HepG2 (cell line): ENCODE results near the gene INAFM1. TPM values are rescaled to one million over a fixed set of nuclear protein-coding genes. Genes with fewer than 3 reads are reported as not detected.
A peak's percentile ranks its signal among the peaks of the same experiment; 100 is the strongest.

Experiments
- FOXC1 ChIP-seq: sonication (generic); formaldehyde crosslinking; IDR thresholded peaks from 2 replicates; pipeline ENCODE4 v1.8.0; 2022; ENCODE audit warnings: mild to moderate bottlenecking, missing genetic modification reagents, borderline replicate concordance
- GABPB1 ChIP-seq: IDR thresholded peaks from 2 replicates; pipeline ENCODE4 v1.6.1; 2016; ENCODE audit warnings: mild to moderate bottlenecking, missing genetic modification reagents, moderate library complexity, missing compliant biosample characterization
- RXRA ChIP-seq: sonication (generic); formaldehyde crosslinking; IDR thresholded peaks from 2 replicates; pipeline ENCODE4 v1.5.1; 2020; ENCODE audit warnings: missing genetic modification reagents
- SRSF9 ChIP-seq: fragments of 200-400 bp; formaldehyde crosslinking; IDR thresholded peaks from 2 replicates; pipeline ENCODE4 v1.6.1; 2018; ENCODE audit warnings: borderline replicate concordance, mild to moderate bottlenecking, low read depth, low read length; ENCODE audit not compliant: insufficient read depth, poor library complexity, severe bottlenecking
- TBP ChIP-seq: sonication (generic); formaldehyde crosslinking; IDR thresholded peaks from 2 replicates; pipeline ENCODE4 v1.5.0; 2020; ENCODE audit warnings: missing genetic modification reagents
- ZFAT ChIP-seq: sonication (generic); formaldehyde crosslinking; conservative IDR thresholded peaks from 2 replicates; pipeline ENCODE4 v1.8.1; 2023; ENCODE audit warnings: missing genetic modification reagents, inconsistent platforms
- ZFP82 ChIP-seq: sonication (generic); formaldehyde crosslinking; IDR thresholded peaks from 2 replicates; pipeline ENCODE4 v1.5.1; 2020; ENCODE audit warnings: mild to moderate bottlenecking, missing genetic modification reagents, borderline replicate concordance
- ZNF264 ChIP-seq: sonication (generic); formaldehyde crosslinking; IDR thresholded peaks from 2 replicates; pipeline ENCODE4 v1.4.0; 2020; ENCODE audit warnings: missing genetic modification reagents
- polyA plus RNA-seq, 8 experiments: library from polyadenylated mRNA; depleted of rRNA in 3 of 8; stranded (reverse) in 7 of 8; unstranded in 1 of 8; fragments of >200 nt; fragmentation: Illumina TruSeq in 4 of 8; extraction: Trizol in 4 of 8; gene quantifications; 2 replicates each; pipeline versions ENCODE4 v1.2.1 to v1.2.3, GENCODE V29; 2011 to 2016; ENCODE audit warnings: low read depth in 4 of 8, missing spikeins in 1 of 8, mixed read lengths in 1 of 8; ENCODE audit not compliant: insufficient read depth in 1 of 8
- total RNA-seq, 5 experiments: library from RNA; depleted of rRNA; stranded (reverse); fragments of >200 nt; fragmentation: Illumina TruSeq; extraction: Trizol; gene quantifications; 2 replicates each; pipeline ENCODE4 v1.2.3, GENCODE V29; 2016; ENCODE audit warnings: low read depth in 1 of 5
- TF ChIP-seq, protein P1 (sequence below): sonication (generic); formaldehyde crosslinking; IDR thresholded peaks from 2 replicates; pipeline ENCODE4 v1.4.0; 2020; ENCODE audit warnings: missing genetic modification reagents, borderline replicate concordance
- TF ChIP-seq, protein P2 (sequence below): sonication (generic); formaldehyde crosslinking; IDR thresholded peaks from 2 replicates; pipeline ENCODE4 v1.4.0; 2020; ENCODE audit warnings: missing genetic modification reagents
- TF ChIP-seq, protein P3 (sequence below): sonication (generic); formaldehyde crosslinking; IDR thresholded peaks from 2 replicates; pipeline ENCODE4 v1.4.0; 2020; ENCODE audit warnings: mild to moderate bottlenecking, missing genetic modification reagents
- TF ChIP-seq, protein P4 (sequence below): IDR thresholded peaks from 2 replicates; pipeline ENCODE4 v1.6.1; 2016; ENCODE audit warnings: low read depth
- TF ChIP-seq, protein P5 (sequence below), 2 experiments: sonication (generic) in 1 of 2; formaldehyde crosslinking in 1 of 2; IDR thresholded peaks; 2 replicates each; pipeline versions ENCODE4 v1.5.1 to v1.6.1; 2011 to 2020; ENCODE audit warnings: borderline replicate concordance in 1 of 2, low read depth in 1 of 2, low read length in 1 of 2, mild to moderate bottlenecking in 1 of 2, missing genetic modification reagents in 1 of 2, moderate library complexity in 1 of 2
- TF ChIP-seq, protein P6 (sequence below): fragments of 450-650 bp; IDR thresholded peaks from 2 replicates; pipeline ENCODE4 v1.6.1; 2017
- TF ChIP-seq, protein P7 (sequence below): sonication (generic); formaldehyde crosslinking; IDR thresholded peaks from 2 replicates; pipeline ENCODE4 v1.8.1; 2023; ENCODE audit warnings: missing genetic modification reagents, inconsistent platforms, borderline replicate concordance

The INAFM1 gene
- total and polyA plus RNA-seq, 2 of the 13 experiments (the other 11 are each of a cell fraction or from before 2014, with no cell fraction given), result 0.88 to 1.9 TPM

DNA sequence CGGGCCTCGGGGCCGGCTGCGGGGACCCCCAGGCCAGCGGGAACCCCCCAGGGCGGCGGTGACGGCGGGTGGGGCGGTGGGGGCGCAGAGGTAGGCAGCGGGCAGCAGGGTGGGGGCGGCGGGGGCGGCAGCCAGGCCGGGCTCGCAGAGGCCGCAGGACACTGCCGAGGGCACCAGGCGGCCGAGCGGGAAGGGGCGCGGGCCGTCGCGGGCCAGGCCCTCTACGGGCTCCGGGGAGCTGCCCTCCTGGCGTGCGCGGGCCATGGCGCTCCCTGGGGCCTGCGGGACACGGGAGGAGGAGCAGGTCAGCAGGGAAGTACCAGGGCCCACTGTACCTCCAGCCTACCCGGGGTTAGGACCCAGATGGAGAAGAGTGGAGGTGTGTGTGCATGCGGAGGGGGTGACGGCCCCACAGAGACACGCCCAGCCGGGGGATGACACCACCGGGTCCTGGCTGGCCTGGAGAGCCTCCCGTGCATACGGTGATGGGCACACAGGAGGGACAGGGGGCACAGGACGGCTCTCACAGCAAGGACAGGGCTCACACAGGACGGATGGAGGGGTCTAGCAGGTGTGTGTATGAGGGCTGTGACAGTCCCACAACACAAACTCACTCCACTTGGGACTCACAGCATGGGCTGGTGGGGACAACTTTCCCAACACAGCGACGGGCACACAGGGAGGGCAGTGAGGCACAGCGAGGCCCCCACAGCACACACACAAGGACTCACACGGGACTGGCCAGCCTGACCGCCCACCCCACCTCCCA is 46.3 kb upstream of the INAFM1 start (continued):
- TF ChIP-seq ZFP82 (no peak), RXRA (CRISPR knock-in tag) (peak; percentile 61), SRSF9 (no peak), FOXC1 (CRISPR knock-in tag) (0 out of 2 replicates have a peak, but pooled peaks have one; percentile 34), GABPB1 (CRISPR knock-in tag) (peak; percentile 19; the same call in 1 of the 2 replicates), ZNF264 (CRISPR knock-in tag) (no peak), TBP (no peak), ZFAT (CRISPR knock-in tag) (no peak)
- TF ChIP-seq, protein P1, sequence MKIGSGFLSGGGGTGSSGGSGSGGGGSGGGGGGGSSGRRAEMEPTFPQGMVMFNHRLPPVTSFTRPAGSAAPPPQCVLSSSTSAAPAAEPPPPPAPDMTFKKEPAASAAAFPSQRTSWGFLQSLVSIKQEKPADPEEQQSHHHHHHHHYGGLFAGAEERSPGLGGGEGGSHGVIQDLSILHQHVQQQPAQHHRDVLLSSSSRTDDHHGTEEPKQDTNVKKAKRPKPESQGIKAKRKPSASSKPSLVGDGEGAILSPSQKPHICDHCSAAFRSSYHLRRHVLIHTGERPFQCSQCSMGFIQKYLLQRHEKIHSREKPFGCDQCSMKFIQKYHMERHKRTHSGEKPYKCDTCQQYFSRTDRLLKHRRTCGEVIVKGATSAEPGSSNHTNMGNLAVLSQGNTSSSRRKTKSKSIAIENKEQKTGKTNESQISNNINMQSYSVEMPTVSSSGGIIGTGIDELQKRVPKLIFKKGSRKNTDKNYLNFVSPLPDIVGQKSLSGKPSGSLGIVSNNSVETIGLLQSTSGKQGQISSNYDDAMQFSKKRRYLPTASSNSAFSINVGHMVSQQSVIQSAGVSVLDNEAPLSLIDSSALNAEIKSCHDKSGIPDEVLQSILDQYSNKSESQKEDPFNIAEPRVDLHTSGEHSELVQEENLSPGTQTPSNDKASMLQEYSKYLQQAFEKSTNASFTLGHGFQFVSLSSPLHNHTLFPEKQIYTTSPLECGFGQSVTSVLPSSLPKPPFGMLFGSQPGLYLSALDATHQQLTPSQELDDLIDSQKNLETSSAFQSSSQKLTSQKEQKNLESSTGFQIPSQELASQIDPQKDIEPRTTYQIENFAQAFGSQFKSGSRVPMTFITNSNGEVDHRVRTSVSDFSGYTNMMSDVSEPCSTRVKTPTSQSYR (CRISPR knock-in tag), result no peak
- TF ChIP-seq, protein P2, sequence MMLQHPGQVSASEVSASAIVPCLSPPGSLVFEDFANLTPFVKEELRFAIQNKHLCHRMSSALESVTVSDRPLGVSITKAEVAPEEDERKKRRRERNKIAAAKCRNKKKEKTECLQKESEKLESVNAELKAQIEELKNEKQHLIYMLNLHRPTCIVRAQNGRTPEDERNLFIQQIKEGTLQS (CRISPR knock-in tag), result peak; percentile 24; the same call in 1 of the 2 replicates
- TF ChIP-seq, protein P3, sequence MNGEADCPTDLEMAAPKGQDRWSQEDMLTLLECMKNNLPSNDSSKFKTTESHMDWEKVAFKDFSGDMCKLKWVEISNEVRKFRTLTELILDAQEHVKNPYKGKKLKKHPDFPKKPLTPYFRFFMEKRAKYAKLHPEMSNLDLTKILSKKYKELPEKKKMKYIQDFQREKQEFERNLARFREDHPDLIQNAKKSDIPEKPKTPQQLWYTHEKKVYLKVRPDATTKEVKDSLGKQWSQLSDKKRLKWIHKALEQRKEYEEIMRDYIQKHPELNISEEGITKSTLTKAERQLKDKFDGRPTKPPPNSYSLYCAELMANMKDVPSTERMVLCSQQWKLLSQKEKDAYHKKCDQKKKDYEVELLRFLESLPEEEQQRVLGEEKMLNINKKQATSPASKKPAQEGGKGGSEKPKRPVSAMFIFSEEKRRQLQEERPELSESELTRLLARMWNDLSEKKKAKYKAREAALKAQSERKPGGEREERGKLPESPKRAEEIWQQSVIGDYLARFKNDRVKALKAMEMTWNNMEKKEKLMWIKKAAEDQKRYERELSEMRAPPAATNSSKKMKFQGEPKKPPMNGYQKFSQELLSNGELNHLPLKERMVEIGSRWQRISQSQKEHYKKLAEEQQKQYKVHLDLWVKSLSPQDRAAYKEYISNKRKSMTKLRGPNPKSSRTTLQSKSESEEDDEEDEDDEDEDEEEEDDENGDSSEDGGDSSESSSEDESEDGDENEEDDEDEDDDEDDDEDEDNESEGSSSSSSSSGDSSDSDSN (CRISPR knock-in tag), result peak; percentile 78
- TF ChIP-seq, protein P4, sequence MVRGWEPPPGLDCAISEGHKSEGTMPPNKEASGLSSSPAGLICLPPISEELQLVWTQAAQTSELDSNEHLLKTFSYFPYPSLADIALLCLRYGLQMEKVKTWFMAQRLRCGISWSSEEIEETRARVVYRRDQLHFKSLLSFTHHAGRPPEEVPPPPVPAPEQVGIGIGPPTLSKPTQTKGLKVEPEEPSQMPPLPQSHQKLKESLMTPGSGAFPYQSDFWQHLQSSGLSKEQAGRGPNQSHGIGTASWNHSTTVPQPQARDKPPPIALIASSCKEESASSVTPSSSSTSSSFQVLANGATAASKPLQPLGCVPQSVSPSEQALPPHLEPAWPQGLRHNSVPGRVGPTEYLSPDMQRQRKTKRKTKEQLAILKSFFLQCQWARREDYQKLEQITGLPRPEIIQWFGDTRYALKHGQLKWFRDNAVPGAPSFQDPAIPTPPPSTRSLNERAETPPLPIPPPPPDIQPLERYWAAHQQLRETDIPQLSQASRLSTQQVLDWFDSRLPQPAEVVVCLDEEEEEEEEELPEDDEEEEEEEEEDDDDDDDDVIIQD, result no peak
- TF ChIP-seq, protein P5, sequence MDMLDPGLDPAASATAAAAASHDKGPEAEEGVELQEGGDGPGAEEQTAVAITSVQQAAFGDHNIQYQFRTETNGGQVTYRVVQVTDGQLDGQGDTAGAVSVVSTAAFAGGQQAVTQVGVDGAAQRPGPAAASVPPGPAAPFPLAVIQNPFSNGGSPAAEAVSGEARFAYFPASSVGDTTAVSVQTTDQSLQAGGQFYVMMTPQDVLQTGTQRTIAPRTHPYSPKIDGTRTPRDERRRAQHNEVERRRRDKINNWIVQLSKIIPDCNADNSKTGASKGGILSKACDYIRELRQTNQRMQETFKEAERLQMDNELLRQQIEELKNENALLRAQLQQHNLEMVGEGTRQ (IDR thresholded peaks at IDR 0.05; ENCODE audit: low read depth, low read length), result no peak
- TF ChIP-seq, protein P5 (CRISPR knock-in tag; IDR thresholded peaks at IDR 0.05; ENCODE audit: borderline replicate concordance), result no peak
- TF ChIP-seq, protein P6, sequence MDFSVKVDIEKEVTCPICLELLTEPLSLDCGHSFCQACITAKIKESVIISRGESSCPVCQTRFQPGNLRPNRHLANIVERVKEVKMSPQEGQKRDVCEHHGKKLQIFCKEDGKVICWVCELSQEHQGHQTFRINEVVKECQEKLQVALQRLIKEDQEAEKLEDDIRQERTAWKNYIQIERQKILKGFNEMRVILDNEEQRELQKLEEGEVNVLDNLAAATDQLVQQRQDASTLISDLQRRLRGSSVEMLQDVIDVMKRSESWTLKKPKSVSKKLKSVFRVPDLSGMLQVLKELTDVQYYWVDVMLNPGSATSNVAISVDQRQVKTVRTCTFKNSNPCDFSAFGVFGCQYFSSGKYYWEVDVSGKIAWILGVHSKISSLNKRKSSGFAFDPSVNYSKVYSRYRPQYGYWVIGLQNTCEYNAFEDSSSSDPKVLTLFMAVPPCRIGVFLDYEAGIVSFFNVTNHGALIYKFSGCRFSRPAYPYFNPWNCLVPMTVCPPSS, result no peak
- TF ChIP-seq, protein P7, sequence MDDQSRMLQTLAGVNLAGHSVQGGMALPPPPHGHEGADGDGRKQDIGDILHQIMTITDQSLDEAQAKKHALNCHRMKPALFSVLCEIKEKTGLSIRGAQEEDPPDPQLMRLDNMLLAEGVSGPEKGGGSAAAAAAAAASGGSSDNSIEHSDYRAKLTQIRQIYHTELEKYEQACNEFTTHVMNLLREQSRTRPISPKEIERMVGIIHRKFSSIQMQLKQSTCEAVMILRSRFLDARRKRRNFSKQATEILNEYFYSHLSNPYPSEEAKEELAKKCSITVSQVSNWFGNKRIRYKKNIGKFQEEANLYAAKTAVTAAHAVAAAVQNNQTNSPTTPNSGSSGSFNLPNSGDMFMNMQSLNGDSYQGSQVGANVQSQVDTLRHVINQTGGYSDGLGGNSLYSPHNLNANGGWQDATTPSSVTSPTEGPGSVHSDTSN (CRISPR knock-in tag), result no peak
